ENCODE data around the gene SPTBN1.

Gene SPTBN1

GRCh38 chr2:54617409-54617808 lies 161.3 kb downstream of the SPTBN1 start:
- no peak for DNase-seq

GRCh38 chr2:54618646-54619565 lies 162.8 kb downstream of the SPTBN1 start:
- no peak for DNase-seq

- peak; percentile 23 for DNase-seq
Observed at GRCh38 chr2:54619660-54620231, 163.6 kb downstream of the SPTBN1 start.

GRCh38 chr2:54620948-54621347 lies 164.8 kb downstream of the SPTBN1 start:
- no peak for DNase-seq

GRCh38 chr2:54624591-54625071 lies 168.5 kb downstream of the SPTBN1 start:
- DNase-seq, result no peak

- no peak for DNase-seq
Observed at GRCh38 chr2:54626131-54626530, 170.0 kb downstream of the SPTBN1 start.

- no peak for DNase-seq
Observed at GRCh38 chr2:54626884-54627283, 170.8 kb downstream of the SPTBN1 start.

GRCh38 chr2:54627973-54628372 lies 171.8 kb downstream of the SPTBN1 start:
- no peak for DNase-seq

GRCh38 chr2:54628418-54628817 lies 172.3 kb downstream of the SPTBN1 start:
- DNase-seq, result no peak

- no peak for DNase-seq
Observed at GRCh38 chr2:54628957-54629356, 172.8 kb downstream of the SPTBN1 start.

- no peak for DNase-seq
Observed at GRCh38 chr2:54629390-54629789, 173.3 kb downstream of the SPTBN1 start.

- peak; percentile 82 for DNase-seq
Observed at GRCh38 chr2:54629914-54630857, 174.1 kb downstream of the SPTBN1 start.

- no peak for DNase-seq
Observed at GRCh38 chr2:54630858-54631497, 174.9 kb downstream of the SPTBN1 start.

- no peak for DNase-seq
Observed at GRCh38 chr2:54631755-54632154, 175.6 kb downstream of the SPTBN1 start.

GRCh38 chr2:54632733-54633692 lies 176.9 kb downstream of the SPTBN1 start:
- no peak for DNase-seq

- DNase-seq, result no peak
Observed at GRCh38 chr2:54634021-54634420, 177.9 kb downstream of the SPTBN1 start.

GRCh38 chr2:54634564-54635511 lies 178.7 kb downstream of the SPTBN1 start:
- peak; percentile 45 for DNase-seq

- DNase-seq, result no peak
Observed at GRCh38 chr2:54635554-54636152, 179.5 kb downstream of the SPTBN1 start.

- no peak for DNase-seq
Observed at GRCh38 chr2:54636415-54637139, 180.4 kb downstream of the SPTBN1 start.

All from DMS53 (cell line).